OCI-LY7 (cell line): Measurements from ENCODE around the gene AUTS2.

Experiments
- CTCF ChIP-seq: fragments of 200-600 bp; sonication (generic); conservative IDR thresholded peaks from 2 replicates; pipeline ENCODE4 v1.5.1; 2014; ENCODE audit warnings: mild to moderate bottlenecking, antibody characterized with exemption, low read length, moderate library complexity, mixed read lengths
- EZH2phosphoT487 ChIP-seq: fragments of 200-600 bp; sonication (generic); IDR thresholded peaks from 2 replicates; pipeline ENCODE4 v1.6.1; 2018; ENCODE audit warnings: low read depth, borderline replicate concordance, mild to moderate bottlenecking, mixed run types, antibody characterized with exemption, low read length, moderate library complexity, mixed read lengths

- TF ChIP-seq CTCF (no peak), EZH2phosphoT487 (no peak)
Observed at GRCh38 chr7:69564454-69565417, 33.5 kb upstream of the AUTS2 start.
